Endothelial cell of umbilical vein (primary cell): ENCODE measurements around the gene SLC25A45. TPM values are rescaled to one million over a fixed set of nuclear protein-coding genes. Genes with fewer than 3 reads are reported as not detected.

ENCODE experiments used
- BruUV-seq: library from RNA; stranded (reverse); fragments of 400-500 nt; replicated peaks from 2 replicates; lab custom pipeline; 2021; lab: Mats Ljungman, UMichigan
- CTCF ChIA-PET: fragments of 300-600, 350-600 bp; sonication (Branson Sonifier 250); formaldehyde crosslinking; loops from one replicate; lab custom pipeline; 2021; ENCODE audit warnings: antibody characterized with exemption, inconsistent platforms; lab: Charles Lee
- POLR2A ChIA-PET: fragments of 300-600, 350-600 bp; sonication (Branson Sonifier 250); formaldehyde crosslinking; loops from one replicate; lab custom pipeline; 2021; ENCODE audit warnings: antibody characterized with exemption, inconsistent platforms; lab: Charles Lee
- DNase-seq: peaks from one replicate; pipeline ENCODE4 v3.0.0-alpha.2; 2011; ENCODE audit warnings: low read depth, low spot score
- FAIRE-seq: peaks from 2 replicates; lab custom pipeline; 2011; peaks lifted over from hg19 to GRCh38; lab: Jason Lieb, UNC
- H2AFZ ChIP-seq: 2 replicates; pipeline ENCODE4 v1.6.0; 2012; ENCODE audit warnings: low read depth, low read length, control low read depth, inconsistent platforms
- H3K27ac ChIP-seq: 2 replicates; pipeline ENCODE4 v1.5.1; 2011; ENCODE audit warnings: low read depth, mild to moderate bottlenecking, control low read depth, low read length, moderate library complexity; ENCODE audit not compliant: insufficient read depth
- H3K27me3 ChIP-seq, 2 experiments: 2 replicates each; pipeline versions ENCODE4 v1.6.0 to v1.6.1; 2011; ENCODE audit warnings: low read length in 2 of 2, mixed read lengths in 1 of 2; ENCODE audit not compliant: control insufficient read depth in 2 of 2, insufficient read depth in 2 of 2
- H3K36me3 ChIP-seq, 2 experiments: 2 replicates in 1 of 2; 3 replicates in 1 of 2; pipeline ENCODE4 v1.5.1; 2011; ENCODE audit warnings: low read length in 2 of 2, mild to moderate bottlenecking in 1 of 2, moderate library complexity in 1 of 2; ENCODE audit not compliant: control insufficient read depth in 2 of 2, insufficient read depth in 2 of 2; ENCODE audit errors: extremely low read depth in 1 of 2
- H3K4me1 ChIP-seq: 3 replicates; pipeline ENCODE4 v1.5.1; 2011; ENCODE audit warnings: mild to moderate bottlenecking, low read length; ENCODE audit not compliant: control insufficient read depth, insufficient read depth; ENCODE audit errors: extremely low read depth
- H3K4me2 ChIP-seq: 2 replicates; pipeline ENCODE4 v1.6.1; 2011; ENCODE audit warnings: low read length, control low read depth, mixed read lengths; ENCODE audit not compliant: insufficient read depth
- H3K4me3 ChIP-seq, 3 experiments: fragments of 200-600 bp in 1 of 3; sonication (generic), shearing (Covaris generic) in 1 of 3; replicated peaks in 1 of 3; 2 replicates each; pipeline ENCODE4 v1.5.1; 2011 to 2016; ENCODE audit warnings: control low read depth in 3 of 3, low read length in 3 of 3, mild to moderate bottlenecking in 2 of 3, inconsistent platforms in 1 of 3, low read depth in 1 of 3, moderate library complexity in 1 of 3; ENCODE audit not compliant: insufficient read depth in 1 of 3
- H3K79me2 ChIP-seq: 2 replicates; pipeline ENCODE4 v1.6.0; 2012; ENCODE audit warnings: low read length, inconsistent platforms; ENCODE audit not compliant: control insufficient read depth, insufficient read depth
- H3K9ac ChIP-seq: replicated peaks from 2 replicates; pipeline ENCODE3; 2011; ENCODE audit warnings: low read length, control low read depth; ENCODE audit not compliant: insufficient read depth; ENCODE audit errors: extremely low read depth
- H3K9me1 ChIP-seq: replicated peaks from 3 replicates; pipeline ENCODE4 v1.6.0; 2011; ENCODE audit warnings: mild to moderate bottlenecking, low read length; ENCODE audit not compliant: control insufficient read depth, insufficient read depth; ENCODE audit errors: extremely low read depth
- H3K9me3 ChIP-seq: replicated peaks from 2 replicates; pipeline ENCODE4 v1.5.1; 2012; ENCODE audit warnings: low read length, inconsistent platforms; ENCODE audit not compliant: control insufficient read depth, insufficient read depth
- H4K20me1 ChIP-seq: replicated peaks from 2 replicates; pipeline ENCODE3; 2011; ENCODE audit warnings: mild to moderate bottlenecking, low read length; ENCODE audit not compliant: control insufficient read depth, insufficient read depth; ENCODE audit errors: extremely low read depth
- EZH2 ChIP-seq: IDR thresholded peaks from 2 replicates; pipeline ENCODE4 v1.6.1; 2012; ENCODE audit warnings: borderline replicate concordance, low read depth, mild to moderate bottlenecking, moderate library complexity, low read length, inconsistent platforms; ENCODE audit not compliant: severe bottlenecking
- FOS ChIP-seq: IDR thresholded peaks from 2 replicates; pipeline ENCODE4 v1.6.1; 2011; ENCODE audit warnings: mild to moderate bottlenecking, low read length, moderate library complexity, borderline replicate concordance; ENCODE audit not compliant: insufficient read depth
- GATA2 ChIP-seq: IDR thresholded peaks from 2 replicates; pipeline ENCODE4 v1.7.0; 2011; ENCODE audit warnings: low read depth, mild to moderate bottlenecking, moderate library complexity, mixed read lengths, low read length; ENCODE audit not compliant: insufficient read length, insufficient read depth
- MAX ChIP-seq: IDR thresholded peaks from 2 replicates; pipeline ENCODE4 v1.6.1; 2011; ENCODE audit not compliant: insufficient read depth, insufficient read length
- MYC ChIP-seq: IDR thresholded peaks from one replicate; pipeline ENCODE4 v1.6.1; 2011; ENCODE audit warnings: mild to moderate bottlenecking, low read depth, low read length
- POLR2A ChIP-seq: IDR thresholded peaks from 2 replicates; pipeline ENCODE4 v1.6.1; 2012; ENCODE audit warnings: low read depth, mild to moderate bottlenecking, control low read depth, low read length
- POLR2AphosphoS5 ChIP-seq: IDR thresholded peaks from 2 replicates; pipeline ENCODE4 v1.6.1; 2012; ENCODE audit warnings: low read depth, mild to moderate bottlenecking, control low read depth, low read length, moderate library complexity; ENCODE audit not compliant: insufficient read depth
- dilution Hi-C: fragments of 300-500 bp; cut with MboI; formaldehyde crosslinking; loops from one replicate; pipeline ENCODE4 v1.15.0; 2019; ENCODE audit warnings: low sequenced_read_pairs; ENCODE audit not compliant: extremely low pct_ligation_motif_present
- intact Hi-C: fragments of 100-400 bp; cut with micrococcal nuclease; formaldehyde crosslinking; loops from one replicate; pipeline ENCODE4 v1.10.0; 2022
- polyA plus RNA-seq, 4 experiments: library from polyadenylated mRNA; depleted of rRNA in 3 of 4; stranded (reverse) in 3 of 4; unstranded in 1 of 4; fragments of >200 nt; gene quantifications; 2 replicates each; pipeline versions ENCODE4 v1.2.1 to v1.2.3, GENCODE V29; 2011 to 2012; ENCODE audit warnings: missing spikeins in 1 of 4
- total RNA-seq: library from RNA; stranded (reverse); gene quantifications from 2 replicates; pipeline ENCODE4 v1.2.3, GENCODE V29; 2021
- TF ChIP-seq, protein P1 (sequence below), 2 donors: IDR thresholded peaks; 1 replicate in 1 of 2; 2 replicates in 1 of 2; pipeline ENCODE4 v1.5.1; 2011; ENCODE audit warnings: low read length in 2 of 2, mild to moderate bottlenecking in 2 of 2, moderate library complexity in 2 of 2, control low read depth in 1 of 2, inconsistent platforms in 1 of 2, low read depth in 1 of 2; ENCODE audit not compliant: insufficient read depth in 1 of 2; ENCODE audit errors: extremely low read depth in 1 of 2

The SLC25A45 gene
- total and polyA plus RNA-seq, 2 donors (not counting 3 experiments of a cell fraction or from before 2014, with no cell fraction given), result 1.2 to 3.1 TPM

GRCh38 chr11:65330544-65330943 is 51.9 kb downstream of the SLC25A45 start:
- Histone ChIP-seq H2AFZ (no peak overlapping the region), H3K9me3 (no peaks in the 10 kb centered on the region), H4K20me1 (no peaks in the 10 kb centered on the region), H3K4me3 (no peak overlapping the region), H3K27ac (no peak overlapping the region), H3K36me3 (no peaks in the 10 kb centered on the region), H3K9ac (no peak overlapping the region), H3K4me1 (peaks cover 20% of the 10 kb centered on the region), H3K27me3 (no peaks in the 10 kb centered on the region), H3K79me2 (peaks cover 19% of the 10 kb centered on the region), H3K9me1 (no peaks in the 10 kb centered on the region), H3K4me2 (no peak overlapping the region)
- no peak for FAIRE-seq
- no TSS peak for BruUV-seq
- ChIA-PET POLR2A (interaction anchor here (0.7 to 1.7 kb wide), 5 partner anchors 13 to 264 kb away, joined by 3 to 12 read pairs (median 4); partner anchors contain the start of gene CDC42EP2), CTCF (interaction anchor here (0.6 to 11.0 kb wide), 32 partner anchors 8 to 235 kb away, joined by 3 to 473 read pairs (median 6); partner anchors contain the start of genes CAPN1, CDC42EP2 and POLA2)
- TF ChIP-seq MAX, result no peak
- no peak for TF ChIP-seq GATA2
- TF ChIP-seq POLR2A, result no peak
- no peak for TF ChIP-seq EZH2
- TF ChIP-seq, protein P1, sequence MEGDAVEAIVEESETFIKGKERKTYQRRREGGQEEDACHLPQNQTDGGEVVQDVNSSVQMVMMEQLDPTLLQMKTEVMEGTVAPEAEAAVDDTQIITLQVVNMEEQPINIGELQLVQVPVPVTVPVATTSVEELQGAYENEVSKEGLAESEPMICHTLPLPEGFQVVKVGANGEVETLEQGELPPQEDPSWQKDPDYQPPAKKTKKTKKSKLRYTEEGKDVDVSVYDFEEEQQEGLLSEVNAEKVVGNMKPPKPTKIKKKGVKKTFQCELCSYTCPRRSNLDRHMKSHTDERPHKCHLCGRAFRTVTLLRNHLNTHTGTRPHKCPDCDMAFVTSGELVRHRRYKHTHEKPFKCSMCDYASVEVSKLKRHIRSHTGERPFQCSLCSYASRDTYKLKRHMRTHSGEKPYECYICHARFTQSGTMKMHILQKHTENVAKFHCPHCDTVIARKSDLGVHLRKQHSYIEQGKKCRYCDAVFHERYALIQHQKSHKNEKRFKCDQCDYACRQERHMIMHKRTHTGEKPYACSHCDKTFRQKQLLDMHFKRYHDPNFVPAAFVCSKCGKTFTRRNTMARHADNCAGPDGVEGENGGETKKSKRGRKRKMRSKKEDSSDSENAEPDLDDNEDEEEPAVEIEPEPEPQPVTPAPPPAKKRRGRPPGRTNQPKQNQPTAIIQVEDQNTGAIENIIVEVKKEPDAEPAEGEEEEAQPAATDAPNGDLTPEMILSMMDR (IDR thresholded peaks at IDR 0.05; ENCODE audit: extremely low read depth in 1 of 2, insufficient read depth in 1 of 2, low read depth in 1 of 2, low read length in 2 of 2), result no peak
- TF ChIP-seq MYC, result no peak
- no peak for TF ChIP-seq FOS
- no peak for TF ChIP-seq POLR2AphosphoS5
- intact Hi-C loops, result loop anchor here (1.0 to 5.0 kb wide), 4 partner anchors 15 to 123 kb away; no protein-coding TSS in a partner anchor
- DNase-seq, result no peak
- dilution Hi-C loops, result no loop called here
